Gastroesophageal sphincter (tissue), 4 donors: Measurements from ENCODE around the gene LMNB1. TPM values are rescaled to one million over a fixed set of nuclear protein-coding genes. Genes with fewer than 3 reads are reported as not detected.
A peak's percentile ranks its signal among the peaks of the same experiment; 100 is the strongest.

Source experiments
- ATAC-seq: fragments of 150-250 bp; one replicate; pipeline ENCODE4 v1.9.1; 2016; ENCODE audit warnings: mild to moderate bottlenecking, moderate library complexity
- H3K27ac ChIP-seq, 4 donors: fragments of 200-600 bp; sonication (generic) in 3 of 4; 1 replicate in 3 of 4; 2 replicates in 1 of 4; pipeline ENCODE4 v1.5.1; 2016 to 2019
- H3K27me3 ChIP-seq: fragments of 200-600 bp; sonication (generic); one replicate; pipeline ENCODE4 v1.5.1; 2019
- H3K36me3 ChIP-seq, 2 donors: fragments of 200-600 bp; sonication (generic); one replicate each; pipeline ENCODE4 v1.5.1; 2019; ENCODE audit warnings: control low read depth in 1 of 2
- H3K4me1 ChIP-seq, 3 donors: fragments of 200-600 bp; sonication (generic); 1 replicate in 2 of 3; 2 replicates in 1 of 3; pipeline ENCODE4 v1.5.1; 2016 to 2019; ENCODE audit warnings: control low read depth in 2 of 3
- H3K4me3 ChIP-seq, 2 donors: fragments of 200-600 bp; sonication (generic); one replicate each; pipeline ENCODE4 v1.5.1; 2019; ENCODE audit warnings: mild to moderate bottlenecking in 1 of 2, moderate library complexity in 1 of 2
- H3K9me3 ChIP-seq, 3 donors: fragments of 200-600 bp; sonication (generic); one replicate each; pipeline ENCODE4 v1.5.1; 2017 to 2019; ENCODE audit warnings: control low read depth in 2 of 3
- CTCF ChIP-seq, 4 experiments: fragments of 200-600 bp in 2 of 4; fragments of 450-650 bp in 2 of 4; sonication (generic) in 1 of 4; IDR thresholded peaks; one replicate each; pipeline ENCODE4 v1.5.1; 2017 to 2019; ENCODE audit warnings: antibody characterized with exemption in 4 of 4, mild to moderate bottlenecking in 2 of 4, moderate library complexity in 2 of 4
- EP300 ChIP-seq: sonication (generic); formaldehyde crosslinking; IDR thresholded peaks from one replicate; pipeline ENCODE4 v1.6.1; 2017; ENCODE audit warnings: antibody characterized with exemption, mild to moderate bottlenecking
- POLR2A ChIP-seq, 2 donors: fragments of 450-650 bp; IDR thresholded peaks; one replicate each; pipeline ENCODE4 v1.6.1; 2017; ENCODE audit warnings: antibody characterized with exemption in 2 of 2, mild to moderate bottlenecking in 2 of 2, moderate library complexity in 1 of 2
- POLR2AphosphoS5 ChIP-seq: sonication (generic); formaldehyde crosslinking; IDR thresholded peaks from one replicate; pipeline ENCODE4 v1.6.1; 2017; ENCODE audit warnings: antibody characterized with exemption
- WGBS, 2 donors: methylation state at CpG; one replicate each; pipeline ENCODE4 v1.1.5; 2018; ENCODE audit warnings: low coverage in 1 of 2; 5-methylcytosine and 5-hydroxymethylcytosine counted together
- total RNA-seq, 4 donors: library from RNA; depleted of rRNA; stranded (reverse); fragments of >200 nt; gene quantifications; one replicate each; pipeline ENCODE4 v1.1.0, GENCODE V29; 2016

Gene LMNB1
- total RNA-seq, 4 donors from 2014 or later: 3.2 to 14.3 (median 6.6) TPM

GRCh38 chr5:126846344-126846743, 69.4 kb downstream of the LMNB1 start:
- H3K27ac ChIP-seq: peak overlapping the region in 3 of 4 donors; percentile 47 to 71 (median 64)
- ATAC-seq: no peak
- no peak overlapping the region for H3K4me3 ChIP-seq

GRCh38 chr5:126846744-126847455, 70.0 kb downstream of the LMNB1 start:
- 55 to 70% methylated on average over 5 of the region's 5 CpGs for WGBS, 2 donors
- TF ChIP-seq EP300 (no peak), CTCF (IDR thresholded peaks at IDR 0.05) (no peak), POLR2AphosphoS5 (no peak), POLR2A (IDR thresholded peaks at IDR 0.05) (no peak)
- peaks cover 0 to 36% (median 11%) of the 10 kb centered on the region in 3 donors for H3K4me1 ChIP-seq
- peak overlapping the region in 3 of 4 donors; percentile 57 to 71 (median 64) for H3K27ac ChIP-seq
- H3K36me3 ChIP-seq: no peaks in the 10 kb centered on the region
- no peak for ATAC-seq
- no peaks in the 10 kb centered on the region for H3K9me3 ChIP-seq
- H3K27me3 ChIP-seq: no peaks in the 10 kb centered on the region
- H3K4me3 ChIP-seq: no peak overlapping the region

More at GRCh38 chr5:126846344-126846743, 69.4 kb downstream of the LMNB1 start:
- Histone ChIP-seq H3K4me1 (peaks cover 0 to 35% (median 11%) of the 10 kb centered on the region in 3 donors), H3K36me3 (no peaks in the 10 kb centered on the region), H3K27me3 (no peaks in the 10 kb centered on the region), H3K9me3 (no peaks in the 10 kb centered on the region)
- no peak for TF ChIP-seq EP300
- no peak for TF ChIP-seq CTCF (IDR thresholded peaks at IDR 0.05)
- no peak for TF ChIP-seq POLR2AphosphoS5
- TF ChIP-seq POLR2A (IDR thresholded peaks at IDR 0.05): no peak

- WGBS, 2 donors: 78 to 91% methylated on average over 4 of the region's 4 CpGs
Observed at GRCh38 chr5:126847456-126847820, 70.5 kb downstream of the LMNB1 start.

GRCh38 chr5:126847826-126848251, 70.9 kb downstream of the LMNB1 start:
- H3K27me3 ChIP-seq: peaks cover 6% of the 10 kb centered on the region
- WGBS, 2 donors: 34 to 66% methylated on average over 2 to 3 of the region's 3 CpGs
- H3K36me3 ChIP-seq: no peaks in the 10 kb centered on the region
- no peaks in the 10 kb centered on the region for H3K9me3 ChIP-seq
- no peak overlapping the region for H3K4me3 ChIP-seq
- TF ChIP-seq POLR2A (IDR thresholded peaks at IDR 0.05): no peak
- peak; percentile 45 for TF ChIP-seq POLR2AphosphoS5
- peaks cover 0 to 42% (median 11%) of the 10 kb centered on the region in 3 donors for H3K4me1 ChIP-seq
- peak overlapping the region in 3 of 4 donors; percentile 57 to 71 (median 64) for H3K27ac ChIP-seq
- peak; percentile 61 for ATAC-seq

More at GRCh38 chr5:126847456-126847820, 70.5 kb downstream of the LMNB1 start:
- Histone ChIP-seq H3K36me3 (no peaks in the 10 kb centered on the region), H3K27ac (peak overlapping the region in 3 of 4 donors; percentile 57 to 71 (median 64)), H3K4me1 (peaks cover 0 to 38% (median 11%) of the 10 kb centered on the region in 3 donors), H3K4me3 (no peak overlapping the region), H3K9me3 (no peaks in the 10 kb centered on the region), H3K27me3 (peaks cover 2% of the 10 kb centered on the region)
- TF ChIP-seq POLR2A (IDR thresholded peaks at IDR 0.05) (no peak), CTCF (IDR thresholded peaks at IDR 0.05) (no peak), EP300 (no peak), POLR2AphosphoS5 (no peak)
- no peak for ATAC-seq

GRCh38 chr5:126848253-126848652, 71.3 kb downstream of the LMNB1 start:
- H3K4me3 ChIP-seq: no peak overlapping the region
- ATAC-seq: peak; percentile 18
- H3K27ac ChIP-seq: peak overlapping the region in 3 of 4 donors; percentile 64 to 79 (median 71)

More at GRCh38 chr5:126848253-126848652, 71.3 kb downstream of the LMNB1 start:
- 68 to 80% methylated on average over 6 to 8 of the region's 8 CpGs for WGBS, 2 donors
- Histone ChIP-seq H3K27me3 (peaks cover 7% of the 10 kb centered on the region), H3K9me3 (no peaks in the 10 kb centered on the region), H3K4me1 (peaks cover 0 to 45% (median 11%) of the 10 kb centered on the region in 3 donors), H3K36me3 (no peaks in the 10 kb centered on the region)
- TF ChIP-seq POLR2A (IDR thresholded peaks at IDR 0.05): no peak
- no peak for TF ChIP-seq POLR2AphosphoS5
- no peak for TF ChIP-seq CTCF (IDR thresholded peaks at IDR 0.05)
- TF ChIP-seq EP300: no peak
